DND-41 (cell line): ENCODE results near the gene MARK2.

Experiments
- ATAC-seq: fragments of 200-7000 bp; cut with Tn5 transposase; 3 replicates; pipeline ENCODE4 v1.9.1; 2021; ENCODE audit warnings: low read depth; ENCODE audit not compliant: insufficient read depth
- DNase-seq: peaks from one replicate; pipeline ENCODE4 v3.0.0-alpha.2; 2020
- H2AFZ ChIP-seq: 2 replicates; pipeline ENCODE4 v1.6.0; 2012; ENCODE audit warnings: low read depth, low read length
- H3K27ac ChIP-seq: 2 replicates; pipeline ENCODE4 v1.5.1; 2012; ENCODE audit warnings: low read length, inconsistent platforms
- H3K27me3 ChIP-seq: fragments of 200-600 bp; sonication (generic); 2 replicates; pipeline ENCODE4 v1.6.0; 2012; ENCODE audit warnings: low read length, mild to moderate bottlenecking, inconsistent platforms; ENCODE audit not compliant: insufficient read depth, poor library complexity
- H3K36me3 ChIP-seq: 2 replicates; pipeline ENCODE4 v1.5.1; 2012; ENCODE audit warnings: low read length, inconsistent platforms; ENCODE audit not compliant: insufficient read depth
- H3K4me1 ChIP-seq: 2 replicates; pipeline ENCODE4 v1.5.1; 2012; ENCODE audit warnings: mild to moderate bottlenecking, low read length; ENCODE audit not compliant: insufficient read depth
- H3K4me2 ChIP-seq: 2 replicates; pipeline ENCODE4 v1.6.0; 2012; ENCODE audit warnings: mild to moderate bottlenecking, moderate library complexity, low read length, inconsistent platforms; ENCODE audit not compliant: insufficient read depth
- H3K4me3 ChIP-seq, 2 experiments: fragments of 200-600 bp in 1 of 2; shearing (Covaris generic) in 1 of 2; 2 replicates each; pipeline ENCODE4 v1.5.1; 2012 to 2016; ENCODE audit warnings: inconsistent platforms in 2 of 2, low read length in 2 of 2, mild to moderate bottlenecking in 2 of 2, low read depth in 1 of 2, moderate library complexity in 1 of 2
- H3K79me2 ChIP-seq: 2 replicates; pipeline ENCODE4 v1.6.0; 2012; ENCODE audit warnings: low read length, inconsistent platforms; ENCODE audit not compliant: insufficient read depth
- H3K9ac ChIP-seq: 2 replicates; pipeline ENCODE4 v1.6.0; 2012; ENCODE audit warnings: low read depth, mild to moderate bottlenecking, inconsistent platforms, low read length, moderate library complexity
- H3K9me3 ChIP-seq: 2 replicates; pipeline ENCODE4 v1.5.1; 2012; ENCODE audit warnings: low read length, moderate library complexity, mild to moderate bottlenecking, inconsistent platforms; ENCODE audit not compliant: insufficient read depth, severe bottlenecking
- H4K20me1 ChIP-seq: 2 replicates; pipeline ENCODE4 v1.6.0; 2012; ENCODE audit warnings: low read length; ENCODE audit not compliant: insufficient read depth
- CTCF ChIP-seq: IDR thresholded peaks from 2 replicates; pipeline ENCODE4 v1.5.1; 2012; ENCODE audit warnings: borderline replicate concordance, low read length, moderate library complexity, mild to moderate bottlenecking; ENCODE audit not compliant: poor library complexity, severe bottlenecking; ENCODE audit errors: extremely low read depth
- EZH2 ChIP-seq: IDR thresholded peaks from 3 replicates; pipeline ENCODE4 v1.6.1; 2012; ENCODE audit warnings: borderline replicate concordance, low read depth, mild to moderate bottlenecking, moderate library complexity, low read length, inconsistent platforms; ENCODE audit not compliant: severe bottlenecking

The MARK2 gene

GRCh38 chr11:63883791-63884190 lies 44.9 kb downstream of the MARK2 start:
- Histone ChIP-seq H3K27me3 (no peaks in the 10 kb centered on the region), H3K27ac (no peak overlapping the region), H3K9me3 (no peaks in the 10 kb centered on the region), H3K4me1 (peaks cover 28% of the 10 kb centered on the region), H3K79me2 (peaks cover 88% of the 10 kb centered on the region), H4K20me1 (peaks cover 72% of the 10 kb centered on the region), H2AFZ (no peak overlapping the region), H3K9ac (no peak overlapping the region), H3K36me3 (peaks cover 4% of the 10 kb centered on the region; the same call in 1 of the 2 replicates), H3K4me3 (no peak overlapping the region), H3K4me2 (no peak overlapping the region)
- no peak for TF ChIP-seq EZH2
- TF ChIP-seq CTCF, result no peak
- ATAC-seq, result no peak
- DNase-seq, result no peak

GRCh38 chr11:63884196-63884932 lies 45.5 kb downstream of the MARK2 start:
- Histone ChIP-seq H3K79me2 (peaks cover 89% of the 10 kb centered on the region), H2AFZ (no peak overlapping the region), H3K4me3 (no peak overlapping the region), H3K4me2 (no peak overlapping the region), H3K9ac (no peak overlapping the region), H3K4me1 (peaks cover 34% of the 10 kb centered on the region), H3K36me3 (peaks cover 7% of the 10 kb centered on the region), H3K27ac (no peak overlapping the region), H4K20me1 (peaks cover 75% of the 10 kb centered on the region), H3K27me3 (no peaks in the 10 kb centered on the region), H3K9me3 (no peaks in the 10 kb centered on the region)
- DNase-seq (no peak), ATAC-seq (no peak)
- TF ChIP-seq EZH2 (no peak), CTCF (no peak)

- peaks cover 80% of the 10 kb centered on the region for H4K20me1 ChIP-seq
- peak overlapping the region; percentile 66 for H3K27ac ChIP-seq
Measured at GRCh38 chr11:63887386-63887999, 48.6 kb downstream of the MARK2 start.

More at GRCh38 chr11:63887386-63887999, 48.6 kb downstream of the MARK2 start:
- Histone ChIP-seq H3K9me3 (no peaks in the 10 kb centered on the region), H3K36me3 (peaks cover 30% of the 10 kb centered on the region), H3K27me3 (no peaks in the 10 kb centered on the region), H3K4me3 (peak overlapping the region in 1 of 2 experiments; percentile 64; a peak in 2 of 4 replicates), H2AFZ (no peak overlapping the region), H3K4me1 (peaks cover 35% of the 10 kb centered on the region), H3K4me2 (peak overlapping the region; percentile 86), H3K9ac (peak overlapping the region; percentile 23), H3K79me2 (peaks cover 94% of the 10 kb centered on the region)
- no peak for ATAC-seq
- no peak for DNase-seq
- TF ChIP-seq CTCF (no peak), EZH2 (no peak)
